ENCODE results near the gene CCDC157. TPM values are rescaled to one million over a fixed set of nuclear protein-coding genes. Genes with fewer than 3 reads are reported as not detected.

CCDC157 gene
- total RNA-seq, 1 experiment from 2014 or later = 5.5 TPM

DNA sequence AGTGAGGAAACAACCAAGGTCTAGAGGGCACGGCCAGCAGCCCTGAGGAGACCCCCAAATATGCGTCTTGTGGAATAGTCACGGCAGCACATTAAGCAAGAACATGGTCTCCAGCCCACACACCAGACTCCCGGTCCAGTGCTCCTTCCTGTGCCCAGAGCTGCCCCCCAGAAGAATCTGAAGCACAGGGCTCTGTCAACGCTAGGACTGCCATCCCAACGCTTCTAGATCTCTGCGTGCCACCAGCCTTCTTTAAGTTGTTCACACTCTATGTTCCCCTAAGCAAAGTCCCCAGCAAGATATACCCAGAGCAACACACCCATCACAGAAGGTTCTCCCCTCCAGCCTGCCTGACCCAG lies 36.5 kb downstream of the CCDC157 start:
- Mint-ChIP-seq H3K36me3 (ENCODE audit: insufficient read depth, unreplicated experiment) (peaks cover 28% of the 10 kb centered on the region), H3K27ac (ENCODE audit: unreplicated experiment) (no peak overlapping the region), H3K4me1 (ENCODE audit: low read depth, unreplicated experiment) (peaks cover 17% of the 10 kb centered on the region), H3K27me3 (ENCODE audit: unreplicated experiment) (no peaks in the 10 kb centered on the region), H3K4me3 (ENCODE audit: low read depth, unreplicated experiment) (no peak overlapping the region), H3K9me3 (ENCODE audit: low read depth, unreplicated experiment) (no peaks in the 10 kb centered on the region)
- TF ChIP-seq, protein P1, sequence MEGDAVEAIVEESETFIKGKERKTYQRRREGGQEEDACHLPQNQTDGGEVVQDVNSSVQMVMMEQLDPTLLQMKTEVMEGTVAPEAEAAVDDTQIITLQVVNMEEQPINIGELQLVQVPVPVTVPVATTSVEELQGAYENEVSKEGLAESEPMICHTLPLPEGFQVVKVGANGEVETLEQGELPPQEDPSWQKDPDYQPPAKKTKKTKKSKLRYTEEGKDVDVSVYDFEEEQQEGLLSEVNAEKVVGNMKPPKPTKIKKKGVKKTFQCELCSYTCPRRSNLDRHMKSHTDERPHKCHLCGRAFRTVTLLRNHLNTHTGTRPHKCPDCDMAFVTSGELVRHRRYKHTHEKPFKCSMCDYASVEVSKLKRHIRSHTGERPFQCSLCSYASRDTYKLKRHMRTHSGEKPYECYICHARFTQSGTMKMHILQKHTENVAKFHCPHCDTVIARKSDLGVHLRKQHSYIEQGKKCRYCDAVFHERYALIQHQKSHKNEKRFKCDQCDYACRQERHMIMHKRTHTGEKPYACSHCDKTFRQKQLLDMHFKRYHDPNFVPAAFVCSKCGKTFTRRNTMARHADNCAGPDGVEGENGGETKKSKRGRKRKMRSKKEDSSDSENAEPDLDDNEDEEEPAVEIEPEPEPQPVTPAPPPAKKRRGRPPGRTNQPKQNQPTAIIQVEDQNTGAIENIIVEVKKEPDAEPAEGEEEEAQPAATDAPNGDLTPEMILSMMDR (IDR thresholded peaks at IDR 0.05; ENCODE audit: unreplicated experiment) = no peak
- intact Hi-C loops (cut with micrococcal nuclease; ENCODE audit: unreplicated experiment) = loop anchor here (10.0 kb wide), 1 partner anchor 92 kb away; no protein-coding TSS in a partner anchor
- no TSS peak for BruUV-seq (replicated peaks)
- DNase-seq = no peak
- CTCF ChIA-PET = interaction anchor here (0.5 kb wide), 1 partner anchor 8 kb away, joined by 3 read pairs; no protein-coding TSS in a partner anchor

DNA sequence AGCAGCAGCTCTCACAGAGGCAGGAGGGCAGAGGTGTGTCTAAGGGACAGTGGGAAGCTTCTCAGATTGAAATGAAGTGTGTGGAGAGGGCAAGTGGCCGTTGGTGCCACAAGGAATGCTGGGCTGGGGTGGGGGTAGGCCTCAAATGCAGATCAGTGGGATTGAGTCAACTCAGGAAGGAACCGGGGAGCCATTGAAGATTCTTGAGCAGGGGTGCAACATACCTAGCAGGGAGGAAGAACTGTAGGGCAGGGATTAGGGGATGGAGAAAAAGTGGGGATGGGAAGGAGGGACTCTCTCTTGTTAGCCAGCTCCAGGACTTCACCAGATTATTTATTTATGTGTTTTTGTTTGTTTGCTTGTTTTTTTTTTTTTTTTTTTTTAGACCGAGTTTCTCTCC lies 37.1 kb downstream of the CCDC157 start:
- no TSS peak for BruUV-seq (replicated peaks)
- peaks cover 22% of the 10 kb centered on the region for H3K4me1 Mint-ChIP-seq (ENCODE audit: low read depth, unreplicated experiment)
- TF ChIP-seq, protein P1 (IDR thresholded peaks at IDR 0.05; ENCODE audit: unreplicated experiment) = no peak
- H3K4me3 Mint-ChIP-seq (ENCODE audit: low read depth, unreplicated experiment) = no peak overlapping the region
- no peak for DNase-seq
- intact Hi-C loops (cut with micrococcal nuclease; ENCODE audit: unreplicated experiment) = loop anchor here (10.0 kb wide), 1 partner anchor 91 kb away; no protein-coding TSS in a partner anchor
- no peak overlapping the region for H3K27ac Mint-ChIP-seq (ENCODE audit: unreplicated experiment)
- H3K27me3 Mint-ChIP-seq (ENCODE audit: unreplicated experiment) = no peaks in the 10 kb centered on the region
- CTCF ChIA-PET = no interaction called here
- H3K36me3 Mint-ChIP-seq (ENCODE audit: insufficient read depth, unreplicated experiment) = peaks cover 34% of the 10 kb centered on the region
- no peaks in the 10 kb centered on the region for H3K9me3 Mint-ChIP-seq (ENCODE audit: low read depth, unreplicated experiment)

DNA sequence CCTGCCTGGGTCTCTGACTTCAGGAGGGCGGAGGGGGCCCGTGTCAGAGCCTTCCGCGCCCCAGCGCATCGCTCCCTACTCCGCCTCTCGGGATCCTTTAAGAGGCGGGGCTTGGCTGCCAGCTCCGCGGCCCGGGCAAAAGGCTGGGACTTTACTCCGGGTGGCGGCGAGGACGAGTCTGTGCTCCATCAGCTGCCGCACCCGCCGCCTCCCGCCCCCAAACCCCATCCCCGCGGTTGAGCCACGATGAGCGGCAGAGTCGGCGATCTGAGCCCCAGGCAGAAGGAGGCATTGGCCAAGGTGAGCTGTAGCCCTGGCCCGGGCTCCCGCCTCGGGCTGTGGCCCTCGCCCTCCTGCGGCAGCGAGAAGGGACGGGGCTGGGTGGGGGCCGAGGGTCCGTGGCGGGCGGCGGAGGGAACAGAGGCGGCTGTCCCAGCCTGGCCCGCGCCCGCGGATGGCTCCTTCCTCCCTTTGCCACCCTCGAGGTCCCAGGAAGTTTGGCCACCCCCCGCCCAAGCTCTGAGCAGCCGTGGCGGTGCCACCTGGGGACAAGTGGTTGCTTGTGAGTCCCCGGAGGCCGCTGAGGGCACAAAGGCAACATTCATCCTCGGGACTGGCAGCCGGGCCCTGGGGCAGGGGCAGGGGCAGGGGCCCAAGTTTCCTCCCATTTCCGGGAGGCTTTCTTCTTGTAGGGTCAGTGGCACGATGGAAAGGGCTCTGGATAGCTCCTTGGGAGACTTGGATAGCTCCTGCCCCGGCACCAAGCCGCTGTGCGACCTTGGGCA lies 40.3 kb downstream of the CCDC157 start, which contains the start of gene SEC14L2:
TSS of gene SEC14L2 (plus strand) at position 148 of the 785 bp plus-strand sequence. CDS start at position 247, 99 bp downstream.
- Mint-ChIP-seq H3K4me1 (ENCODE audit: low read depth, unreplicated experiment) (peaks cover 21% of the 10 kb centered on the region), H3K27ac (ENCODE audit: unreplicated experiment) (peak within 1 kb of the TSS; percentile 67), H3K9me3 (ENCODE audit: low read depth, unreplicated experiment) (no peaks in the 10 kb centered on the region), H3K4me3 (ENCODE audit: low read depth, unreplicated experiment) (peak within 1 kb of the TSS; percentile 90), H3K36me3 (ENCODE audit: insufficient read depth, unreplicated experiment) (peaks cover 45% of the 10 kb centered on the region), H3K27me3 (ENCODE audit: unreplicated experiment) (no peaks in the 10 kb centered on the region)
- TF ChIP-seq, protein P1 (IDR thresholded peaks at IDR 0.05; ENCODE audit: unreplicated experiment) = no peak
- BruUV-seq (replicated peaks) = TSS peak; percentile 66
- peak; percentile 76 for DNase-seq
- CTCF ChIA-PET = interaction anchor here (0.8 to 3.2 kb wide), 8 partner anchors 10 to 358 kb away, joined by 3 to 12 read pairs (median 4); no protein-coding TSS in a partner anchor
- intact Hi-C loops (cut with micrococcal nuclease; ENCODE audit: unreplicated experiment) = loop anchor here (2.0 to 10.0 kb wide), 2 partner anchors 26 to 88 kb away; no protein-coding TSS in a partner anchor

DNA sequence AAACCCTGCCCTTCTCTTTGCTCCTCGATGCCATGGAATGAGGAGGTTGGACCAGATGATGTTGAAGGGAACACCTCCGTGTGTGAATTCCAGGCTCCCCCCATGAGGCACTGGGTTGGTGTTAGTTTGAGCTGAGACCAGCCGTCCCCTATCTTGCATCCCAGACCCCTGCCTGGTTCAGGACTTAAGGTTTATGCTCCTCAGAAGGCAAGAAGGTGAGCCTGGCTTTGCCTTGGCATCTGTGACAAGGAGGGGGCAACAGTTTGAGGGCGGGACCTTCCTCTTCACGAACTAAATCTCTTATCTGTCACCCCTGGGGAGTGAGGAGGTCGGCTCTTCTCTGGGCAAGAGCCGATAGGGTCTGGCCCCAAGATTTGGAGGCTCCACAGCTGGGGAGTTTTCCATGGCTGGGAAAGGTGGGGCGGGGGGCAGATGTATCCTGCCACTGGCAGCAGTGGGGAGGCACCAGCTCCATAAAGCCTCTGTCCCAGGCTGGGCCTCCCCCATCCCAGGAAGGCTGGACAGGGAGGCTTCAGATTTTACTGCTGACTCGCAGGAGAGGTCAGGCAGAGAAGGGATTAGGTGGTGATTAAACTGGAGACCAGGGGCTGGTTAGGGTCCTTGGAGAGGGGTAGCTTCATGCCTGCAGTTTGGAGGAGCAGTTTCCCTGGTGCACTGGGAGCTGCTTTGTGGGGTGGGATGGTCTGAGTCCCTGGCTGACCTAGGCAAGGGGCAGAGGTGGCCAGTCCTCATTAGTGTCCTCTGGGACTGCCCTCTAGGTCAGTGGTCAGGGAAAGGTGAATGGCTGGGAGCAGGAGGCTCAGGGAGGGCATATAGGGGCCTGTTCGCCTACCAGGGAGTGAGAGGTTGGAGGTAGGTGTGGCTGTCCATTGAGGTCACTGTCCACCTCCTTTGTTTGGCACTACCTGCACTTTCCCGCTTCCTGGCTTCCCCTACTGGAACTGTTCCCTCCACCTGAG lies 41.1 kb downstream of the CCDC157 start:
- H3K36me3 Mint-ChIP-seq (ENCODE audit: insufficient read depth, unreplicated experiment) = peaks cover 47% of the 10 kb centered on the region
- H3K27me3 Mint-ChIP-seq (ENCODE audit: unreplicated experiment) = no peaks in the 10 kb centered on the region
- BruUV-seq (replicated peaks) = no TSS peak
- CTCF ChIA-PET = interaction anchor here (0.8 to 3.2 kb wide), 6 partner anchors 10 to 359 kb away, joined by 3 to 12 read pairs (median 6); no protein-coding TSS in a partner anchor
- H3K27ac Mint-ChIP-seq (ENCODE audit: unreplicated experiment) = peak overlapping the region; percentile 56
- DNase-seq = no peak
- TF ChIP-seq, protein P1 (IDR thresholded peaks at IDR 0.05; ENCODE audit: unreplicated experiment) = no peak
- no peaks in the 10 kb centered on the region for H3K9me3 Mint-ChIP-seq (ENCODE audit: low read depth, unreplicated experiment)
- peak overlapping the region; percentile 90 for H3K4me3 Mint-ChIP-seq (ENCODE audit: low read depth, unreplicated experiment)
- H3K4me1 Mint-ChIP-seq (ENCODE audit: low read depth, unreplicated experiment) = peaks cover 21% of the 10 kb centered on the region
- intact Hi-C loops (cut with micrococcal nuclease; ENCODE audit: unreplicated experiment) = loop anchor here (2.0 to 10.0 kb wide), 2 partner anchors 25 to 87 kb away; no protein-coding TSS in a partner anchor
